Measurements from ENCODE around the gene RBM8A.

RBM8A gene

GRCh38 chr1:145912128-145912641 lies 15.1 kb downstream of the RBM8A start:
- DNase-seq, result no peak

- no peak for DNase-seq
Measured at GRCh38 chr1:145908653-145909052, 18.6 kb downstream of the RBM8A start.

- no peak for DNase-seq
Measured at GRCh38 chr1:145906954-145907753, 20.1 kb downstream of the RBM8A start.

- DNase-seq, result no peak
Measured at GRCh38 chr1:145901312-145902021, 25.8 kb downstream of the RBM8A start.

DNA sequence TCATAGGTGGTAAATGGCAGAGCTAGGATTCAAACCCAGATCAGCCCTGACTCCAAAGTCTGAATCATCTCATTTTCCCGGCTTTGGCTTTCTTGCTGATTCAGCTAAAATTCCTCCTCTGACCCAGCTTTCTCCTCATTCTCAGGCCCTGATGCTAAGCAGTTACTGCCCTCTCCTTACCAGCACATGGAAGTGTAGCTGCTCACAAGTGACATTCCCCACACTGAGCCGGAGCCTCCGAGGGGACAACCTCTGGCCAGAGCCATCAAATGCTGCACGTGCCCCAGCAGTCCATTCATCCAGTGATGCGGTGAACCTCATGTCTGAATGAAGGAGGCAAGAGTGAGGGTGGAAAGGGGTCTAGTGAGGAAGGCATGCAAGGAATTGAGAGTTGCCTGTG lies 28.5 kb downstream of the RBM8A start:
- no peak for DNase-seq

- DNase-seq, result no peak
Measured at GRCh38 chr1:145897969-145898368, 29.3 kb downstream of the RBM8A start.

DNA sequence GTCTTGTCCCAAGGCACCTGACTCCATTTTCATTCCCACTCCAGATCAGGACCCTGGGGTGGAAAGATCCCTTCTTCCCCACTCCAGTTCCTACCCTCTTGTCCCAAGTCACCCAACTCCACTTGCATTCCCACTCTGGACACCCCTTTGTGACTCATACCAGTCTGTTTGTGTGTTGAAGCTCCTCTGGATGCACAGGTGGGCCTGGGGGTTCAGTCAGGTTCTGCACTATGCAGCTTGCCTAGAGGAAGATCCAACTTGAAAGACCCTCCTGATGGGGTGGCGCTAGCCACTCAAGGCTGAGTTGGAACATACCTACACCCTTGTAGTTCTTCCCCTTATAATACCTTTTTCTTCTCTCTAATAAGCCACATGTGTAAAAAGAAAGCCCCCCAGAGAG lies 31.8 kb downstream of the RBM8A start:
- no peak for DNase-seq

GRCh38 chr1:145893306-145894055 lies 33.8 kb downstream of the RBM8A start:
- no peak for DNase-seq

GRCh38 chr1:145892486-145893087 lies 34.7 kb downstream of the RBM8A start:
- no peak for DNase-seq

DNA sequence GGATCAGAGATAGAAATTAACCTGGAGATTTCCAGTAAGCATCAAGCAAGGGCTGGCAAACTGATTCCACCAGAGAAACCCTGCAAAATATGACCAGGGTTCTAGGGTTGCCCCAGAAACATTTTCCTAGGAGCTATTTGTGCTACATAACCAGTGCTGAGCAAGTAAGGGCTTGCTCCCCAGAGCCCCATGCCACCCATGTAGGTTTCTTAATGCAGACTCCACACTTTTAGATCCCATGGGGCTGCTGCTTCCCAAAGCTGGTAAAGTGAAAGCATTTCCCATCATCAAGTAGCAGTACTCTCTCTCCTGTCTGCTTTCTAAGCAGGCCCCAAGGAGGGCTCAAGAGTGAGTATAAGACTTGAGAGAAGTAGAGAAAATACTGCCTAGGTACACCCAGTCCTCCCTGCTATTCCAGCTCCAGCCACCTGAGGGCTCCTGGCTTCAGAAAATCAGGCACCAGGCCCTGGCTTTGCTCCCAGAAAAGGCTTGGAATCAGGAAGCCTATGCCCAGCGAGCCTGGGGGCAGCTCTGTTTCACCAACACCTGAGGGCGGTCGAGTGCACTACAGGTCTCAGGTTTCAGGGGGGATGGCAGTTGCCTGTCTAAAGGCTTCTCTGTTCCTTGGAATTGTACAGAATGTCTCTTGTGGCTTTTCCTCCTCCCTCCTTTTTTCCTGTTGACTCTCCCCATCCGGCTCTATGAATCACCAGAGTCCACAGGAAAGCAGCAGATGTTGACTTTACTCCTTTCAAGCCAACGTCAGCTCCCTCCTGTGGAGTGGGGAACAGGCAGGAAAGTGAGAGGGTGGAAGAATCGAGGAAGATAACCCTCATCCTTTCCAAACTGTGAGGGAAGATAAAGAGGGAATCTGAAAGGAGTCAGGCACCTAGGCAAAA lies 35.4 kb downstream of the RBM8A start:
- DNase-seq, result peak; percentile 71 to 76

DNA sequence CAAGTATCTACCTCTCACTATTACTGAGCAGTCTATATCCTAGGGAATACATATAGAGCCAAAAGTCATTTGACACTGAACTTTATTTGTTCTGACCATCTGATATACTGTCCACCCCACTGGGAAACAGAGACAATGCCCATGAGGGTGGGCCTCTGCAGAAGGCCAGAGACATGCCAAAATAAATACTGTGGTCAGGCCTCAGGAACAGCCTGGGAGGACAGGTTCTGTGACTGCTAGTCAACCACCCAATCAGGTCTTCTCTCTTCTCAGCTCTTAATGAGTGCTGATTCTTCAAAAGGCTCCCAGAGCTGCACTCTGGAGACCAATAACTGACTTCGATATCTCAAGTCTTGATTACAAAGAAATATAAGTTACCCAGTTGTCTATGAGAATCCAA lies 36.1 kb downstream of the RBM8A start:
- DNase-seq, result no peak

- no peak for DNase-seq
Measured at GRCh38 chr1:145889722-145890121, 37.6 kb downstream of the RBM8A start.

DNA sequence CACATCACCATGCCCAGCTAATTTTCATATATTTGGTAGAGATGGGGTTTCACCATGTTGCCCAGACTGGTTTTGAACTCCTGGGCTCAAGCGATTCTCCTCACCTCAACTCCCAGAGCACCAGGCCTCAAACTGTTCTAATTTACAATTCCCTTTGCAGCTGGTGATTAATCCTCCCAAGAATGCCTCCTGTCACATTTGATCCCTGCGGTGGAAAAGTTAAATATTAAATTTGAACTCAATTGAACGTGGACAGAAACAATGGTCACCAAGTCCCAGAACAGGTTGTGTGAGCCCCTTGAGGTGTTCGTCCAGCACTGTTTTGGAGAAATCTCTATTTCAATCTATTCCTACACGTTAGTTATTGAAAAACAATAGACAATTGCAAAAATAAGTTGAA lies 39.7 kb downstream of the RBM8A start:
- DNase-seq, result no peak

DNA sequence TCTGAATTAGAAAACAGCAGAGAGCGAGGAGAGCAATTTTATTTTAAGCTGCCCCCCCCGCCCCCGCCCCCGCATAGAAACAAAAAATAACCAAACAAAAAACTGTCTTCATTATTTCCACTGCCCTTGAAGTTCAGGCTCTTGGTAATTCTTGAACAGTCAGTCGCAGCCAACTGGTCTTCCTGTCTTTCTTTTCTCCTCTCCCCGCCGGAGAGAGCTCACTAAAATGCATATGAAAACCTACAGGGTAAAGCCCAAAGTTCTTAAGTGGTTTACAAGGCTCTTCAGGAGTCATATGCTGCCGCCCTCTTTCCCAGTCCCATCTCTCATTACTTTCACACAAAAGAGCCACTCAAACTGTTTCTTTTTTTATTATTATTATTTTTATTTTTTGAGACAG lies 40.5 kb downstream of the RBM8A start:
- DNase-seq, result no peak

- no peak for DNase-seq
Measured at GRCh38 chr1:145886390-145886789, 40.9 kb downstream of the RBM8A start.

- DNase-seq, result peak; percentile 79 to 80
Measured at GRCh38 chr1:145885738-145886287, 41.5 kb downstream of the RBM8A start, which contains the start of gene ANKRD35. ANKRD35 (minus strand) TSS chr1:145885866; CDS start chr1:145885758, 108 bp downstream.

DNA sequence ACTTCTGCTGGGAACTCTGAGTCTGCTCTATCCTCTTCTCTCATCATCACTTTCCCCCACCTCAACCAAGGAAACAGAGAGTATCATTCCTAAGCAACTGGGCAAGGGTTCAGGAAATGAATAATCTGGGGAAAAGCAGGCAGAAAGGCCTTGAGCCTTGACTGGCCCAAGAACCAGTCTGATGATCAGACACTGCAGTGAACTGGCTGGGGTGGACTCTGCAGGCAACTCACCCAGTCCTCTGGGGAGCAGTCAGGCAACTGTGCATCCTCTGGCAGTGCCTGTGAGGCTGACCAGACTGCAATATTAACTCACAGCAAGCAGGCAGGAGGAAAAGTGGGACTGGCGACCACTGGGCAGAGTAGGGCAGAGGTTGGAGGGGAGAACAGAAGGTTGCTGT lies 42.6 kb downstream of the RBM8A start:
- DNase-seq, result no peak

- DNase-seq, result no peak
Measured at GRCh38 chr1:145879775-145880174, 47.5 kb downstream of the RBM8A start.

- no peak for DNase-seq
Measured at GRCh38 chr1:145878724-145879123, 48.6 kb downstream of the RBM8A start.

DNA sequence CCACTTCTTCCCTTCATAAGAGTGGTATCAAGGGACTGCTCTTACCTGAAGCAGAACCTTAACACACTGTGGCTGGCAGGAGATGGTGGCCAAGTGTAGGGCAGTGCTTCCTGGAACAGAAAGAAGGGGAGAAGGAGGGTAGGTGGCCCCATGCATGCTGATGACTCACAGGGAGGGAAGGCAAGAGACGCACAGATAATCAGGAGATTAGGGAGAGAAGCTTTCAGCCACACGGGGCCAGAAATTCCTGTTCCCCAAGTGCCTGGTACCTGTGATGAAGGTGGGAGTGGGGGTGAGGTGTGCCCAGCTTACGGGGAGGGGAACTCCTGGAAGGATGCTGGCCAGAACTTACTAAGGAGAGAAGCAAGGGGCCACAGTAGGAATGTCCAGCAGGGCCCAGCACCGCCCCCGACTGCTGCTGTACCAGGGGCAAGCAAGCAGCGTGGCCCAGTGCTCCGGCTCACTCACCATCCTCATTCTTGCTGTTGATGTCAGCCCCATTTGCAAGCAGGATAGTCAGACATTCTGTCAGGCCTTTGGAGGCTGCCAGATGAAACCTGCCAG lies 49.3 kb downstream of the RBM8A start:
- DNase-seq, result no peak

DNA sequence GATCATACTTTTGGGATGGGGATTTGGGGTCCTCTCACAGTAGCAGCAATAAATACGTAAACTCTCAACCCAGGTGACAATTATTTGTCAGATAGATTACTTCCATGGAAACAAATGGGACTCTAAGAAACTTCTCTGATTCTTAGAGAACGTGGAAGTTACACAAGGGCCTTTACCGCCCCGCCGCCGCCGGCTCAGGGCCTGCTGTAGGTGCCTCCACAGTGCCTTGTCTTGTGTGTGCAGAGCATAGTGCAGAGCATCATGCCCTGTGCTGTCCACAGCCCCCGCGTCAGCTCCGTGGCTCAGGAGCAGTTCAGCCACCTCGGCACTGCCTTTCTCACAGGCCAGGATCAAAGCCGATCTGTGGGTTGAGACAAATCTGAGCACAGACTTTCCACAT lies 52.6 kb downstream of the RBM8A start:
- peak in 1 of 2 donors; percentile 19 for DNase-seq

All from inflammatory macrophage (primary cell).